Dermis blood vessel endothelial cell (primary cell): ENCODE measurements around the gene TRIO. TPM values are rescaled to one million over a fixed set of nuclear protein-coding genes. Genes with fewer than 3 reads are reported as not detected.
A peak's percentile ranks its signal among the peaks of the same experiment; 100 is the strongest.
"Not testable (repeated sequence)": the region's sequence is repeated elsewhere in the genome, so short reads cannot be mapped to it uniquely, and the experiment has no call there.

Experiments used
- DNase-seq: peaks from one replicate; pipeline ENCODE4 v3.0.0; 2010
- total RNA-seq: library from RNA; depleted of rRNA; stranded (reverse); fragments of >200 nt; gene quantifications from 2 replicates; pipeline ENCODE4 v1.2.3, GENCODE V29; 2014

Gene TRIO
- total RNA-seq, 1 donor from 2014 or later = 190 TPM

DNA sequence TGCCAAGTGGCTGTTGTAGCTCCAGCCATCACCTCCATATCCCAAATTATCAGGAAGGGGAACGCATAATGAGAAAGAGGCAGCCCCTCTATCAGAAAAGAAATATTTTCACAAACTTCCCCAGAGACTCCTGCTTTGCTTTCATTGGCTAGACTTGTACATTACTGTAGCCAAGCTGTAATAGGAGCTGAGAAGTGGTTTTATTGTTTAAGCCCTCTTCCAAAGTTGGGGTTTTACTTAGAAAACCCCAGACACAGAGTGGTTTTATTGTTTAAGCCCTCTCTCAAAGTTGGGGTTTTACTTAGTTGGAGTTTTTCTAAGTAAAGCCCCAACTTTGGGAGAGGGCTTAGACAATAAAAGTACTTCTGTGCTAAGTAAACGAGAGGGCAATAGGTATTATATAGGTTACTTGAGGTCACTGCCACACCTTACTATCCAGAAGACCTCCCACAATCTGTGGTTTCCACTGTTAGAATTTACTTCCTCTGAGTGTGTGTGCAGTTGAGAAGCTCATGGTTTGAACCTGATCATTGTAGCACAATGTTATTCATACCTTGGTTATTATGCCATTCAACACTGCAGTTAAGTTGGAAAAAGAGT, 222.8 kb downstream of the TRIO start:
- no peak for DNase-seq

DNA sequence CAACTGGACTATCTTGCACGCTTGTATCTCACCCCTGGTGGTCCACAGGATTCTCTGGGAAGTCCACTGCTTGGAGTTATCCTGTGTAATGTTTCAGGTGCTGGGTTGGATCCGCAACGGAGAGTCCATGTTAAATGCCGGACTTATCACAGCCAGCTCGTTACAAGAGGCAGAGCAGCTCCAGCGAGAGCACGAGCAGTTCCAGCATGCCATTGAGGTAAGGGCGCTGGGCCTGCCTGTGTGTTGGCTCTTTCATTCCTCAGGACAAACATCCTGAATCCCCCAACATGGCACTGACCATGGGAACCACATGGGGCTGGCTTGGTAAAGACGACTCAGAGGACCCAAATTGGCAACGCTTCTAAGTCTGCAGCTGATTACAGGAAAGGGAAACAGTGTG, 223.6 kb downstream of the TRIO start:
- peak; percentile 28 for DNase-seq

- no peak for DNase-seq
Observed at GRCh38 chr5:14367364-14367763, 224.2 kb downstream of the TRIO start.

GRCh38 chr5:14369780-14370179, 226.6 kb downstream of the TRIO start:
- no peak for DNase-seq

GRCh38 chr5:14370386-14370785, 227.2 kb downstream of the TRIO start:
- no peak for DNase-seq

DNA sequence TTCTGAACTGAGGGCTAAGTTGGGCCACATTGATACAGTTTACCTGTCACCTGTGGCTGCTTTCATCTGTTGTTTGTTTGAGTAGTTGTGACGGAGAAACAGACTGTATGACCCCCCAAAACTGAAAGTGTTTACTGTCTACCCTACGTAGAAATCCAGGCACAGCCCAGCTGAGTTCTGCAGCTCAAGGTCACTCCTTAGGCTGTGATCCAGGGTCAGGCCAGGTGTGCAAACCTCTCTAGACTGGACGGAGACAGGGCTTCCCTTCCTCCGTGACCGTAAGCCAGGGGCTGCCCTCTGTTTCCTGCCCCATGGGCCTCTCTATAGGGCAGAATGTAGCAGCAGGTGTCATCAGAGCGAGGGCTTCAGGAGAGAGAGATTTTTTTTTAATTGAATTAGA, 230.5 kb downstream of the TRIO start:
- no peak for DNase-seq

- no peak for DNase-seq
Observed at GRCh38 chr5:14374100-14374499, 231.0 kb downstream of the TRIO start.

DNA sequence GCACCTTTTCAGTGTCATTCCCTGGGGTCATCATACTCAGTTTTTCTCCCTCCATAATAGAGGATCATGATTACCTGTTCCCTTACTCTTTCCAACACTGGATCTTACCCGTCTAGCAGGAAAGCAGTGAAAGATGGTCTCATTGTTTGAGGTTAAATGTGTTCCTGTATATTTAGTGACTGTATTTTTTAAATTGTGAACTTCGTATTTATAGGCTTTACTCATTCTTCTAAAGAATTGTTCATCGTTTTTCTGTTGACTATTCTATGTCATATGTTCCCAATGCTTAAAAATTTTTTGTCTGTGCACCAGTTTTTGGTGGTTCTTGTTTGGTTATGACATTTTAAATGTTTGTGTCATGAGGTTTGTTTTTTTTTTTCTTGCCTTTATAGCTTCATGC, 233.6 kb downstream of the TRIO start:
- no peak for DNase-seq

DNA sequence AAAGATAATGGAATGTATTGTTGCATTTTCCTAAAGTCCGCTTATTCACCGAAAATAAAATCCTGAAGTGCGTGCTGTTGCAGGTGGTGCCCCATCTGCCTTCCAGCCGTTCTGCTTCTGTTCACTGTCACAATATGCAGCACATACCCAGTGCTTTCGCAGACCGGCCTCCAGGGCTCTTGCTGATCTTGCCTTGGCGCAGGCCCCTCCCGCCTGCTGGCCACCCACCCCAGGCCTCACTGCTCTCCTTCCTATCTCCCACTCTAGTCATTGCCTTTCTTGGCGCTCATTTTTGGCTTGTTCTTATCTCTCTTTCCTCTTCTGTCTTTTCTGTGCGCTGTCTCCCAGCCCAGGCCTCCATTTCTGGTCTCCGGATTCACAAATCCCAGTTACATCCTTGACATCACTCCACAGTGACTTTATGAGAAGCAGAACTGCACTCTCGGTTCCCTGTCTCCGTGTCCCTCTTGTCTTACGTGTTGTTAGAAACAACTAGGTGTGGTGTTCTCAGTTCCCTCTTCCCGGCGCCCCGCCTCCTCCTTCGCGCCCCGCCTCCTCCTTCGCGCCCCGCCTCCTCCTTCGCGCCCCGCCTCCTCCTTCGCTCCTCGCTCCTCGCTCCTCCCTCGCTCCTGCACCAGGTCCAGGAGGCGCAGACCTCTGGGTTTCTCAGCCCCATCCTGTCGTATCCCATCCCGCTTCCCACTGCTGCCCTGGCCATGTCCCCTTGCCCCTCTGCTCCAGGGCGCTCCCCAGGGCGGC, 236.8 kb downstream of the TRIO start:
- no peak for DNase-seq

GRCh38 chr5:14380712-14381111, 237.6 kb downstream of the TRIO start:
- no peak for DNase-seq

DNA sequence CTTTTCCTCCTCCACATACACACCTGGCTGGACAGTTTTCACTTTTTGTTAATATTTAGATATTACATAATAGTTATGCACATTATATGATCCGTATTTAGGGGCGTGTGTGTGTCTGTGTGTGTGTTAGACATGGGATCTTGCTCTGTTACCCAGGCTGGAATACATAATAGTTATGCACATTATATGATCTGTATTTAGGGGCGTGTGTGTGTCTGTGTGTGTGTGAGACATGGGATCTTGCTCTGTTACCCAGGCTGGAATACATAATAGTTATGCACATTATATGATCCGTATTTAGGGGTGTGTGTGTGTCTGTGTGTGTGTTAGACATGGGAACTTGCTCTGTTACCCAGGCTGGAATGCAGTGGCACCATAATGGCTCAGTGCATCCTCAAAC, 239.5 kb downstream of the TRIO start:
- no peak for DNase-seq

- peak; percentile 86 for DNase-seq
Observed at GRCh38 chr5:14383923-14384322, 240.8 kb downstream of the TRIO start.

DNA sequence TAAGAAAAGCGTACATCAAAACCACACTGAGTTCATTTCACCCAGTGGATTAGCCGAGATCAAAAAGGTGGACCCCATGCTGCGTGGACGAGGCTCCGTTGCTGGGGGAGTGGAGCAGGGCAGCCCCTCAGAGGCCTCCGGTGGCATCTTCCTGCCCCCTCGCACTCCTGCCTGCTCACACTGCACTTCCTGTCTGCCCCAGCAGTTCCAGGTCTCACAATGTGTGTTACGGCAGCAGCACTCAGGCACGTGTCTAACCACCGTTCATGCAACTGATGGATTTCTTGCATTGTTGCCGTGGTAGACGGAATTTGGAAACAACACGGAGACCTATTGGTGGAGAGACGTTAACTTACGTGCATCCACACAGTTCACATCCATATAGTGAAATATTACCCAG, 241.9 kb downstream of the TRIO start:
- no peak for DNase-seq

DNA sequence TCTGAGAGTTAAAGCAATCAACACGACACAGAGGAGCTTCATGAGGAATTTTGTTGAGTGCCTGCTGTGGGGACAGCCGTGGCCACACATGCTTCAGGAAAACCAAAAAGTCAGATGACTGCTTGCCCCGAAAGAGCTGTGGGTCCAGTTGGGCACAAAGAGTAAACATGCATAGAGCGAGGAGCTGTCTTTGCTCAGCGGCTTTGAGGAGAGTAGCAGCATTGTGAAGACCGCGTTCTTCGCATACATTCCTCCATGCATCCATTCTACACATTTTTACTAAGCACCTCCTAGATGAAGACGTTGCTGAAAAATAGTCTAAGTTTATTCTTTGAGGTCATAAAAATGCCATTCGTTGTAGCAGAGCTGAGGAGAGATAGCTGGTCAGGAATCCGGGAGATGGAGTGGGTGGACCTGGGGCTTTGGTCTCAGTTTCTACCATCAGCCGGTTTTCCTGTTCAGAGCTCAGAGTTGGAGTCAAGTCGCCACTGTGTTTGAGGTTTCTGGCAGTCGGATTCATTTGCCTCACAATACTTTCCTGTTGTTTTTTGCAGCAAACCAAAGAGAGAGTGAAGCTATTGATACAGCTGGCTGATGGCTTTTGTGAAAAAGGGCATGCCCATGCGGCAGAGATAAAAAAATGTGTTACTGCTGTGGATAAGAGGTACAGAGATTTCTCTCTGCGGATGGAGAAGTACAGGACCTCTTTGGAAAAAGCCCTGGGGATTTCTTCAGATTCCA, 243.9 kb downstream of the TRIO start:
- no peak for DNase-seq

GRCh38 chr5:14388741-14389140, 245.6 kb downstream of the TRIO start:
- DNase-seq = no peak

- not testable (repeated sequence) for DNase-seq
Observed at GRCh38 chr5:14392552-14392951, 249.4 kb downstream of the TRIO start.

GRCh38 chr5:14394365-14394764, 251.2 kb downstream of the TRIO start:
- DNase-seq = no peak

GRCh38 chr5:14395411-14395810, 252.3 kb downstream of the TRIO start:
- no peak for DNase-seq

GRCh38 chr5:14396066-14396465, 252.9 kb downstream of the TRIO start:
- no peak for DNase-seq

GRCh38 chr5:14396737-14397136, 253.6 kb downstream of the TRIO start:
- no peak for DNase-seq

DNA sequence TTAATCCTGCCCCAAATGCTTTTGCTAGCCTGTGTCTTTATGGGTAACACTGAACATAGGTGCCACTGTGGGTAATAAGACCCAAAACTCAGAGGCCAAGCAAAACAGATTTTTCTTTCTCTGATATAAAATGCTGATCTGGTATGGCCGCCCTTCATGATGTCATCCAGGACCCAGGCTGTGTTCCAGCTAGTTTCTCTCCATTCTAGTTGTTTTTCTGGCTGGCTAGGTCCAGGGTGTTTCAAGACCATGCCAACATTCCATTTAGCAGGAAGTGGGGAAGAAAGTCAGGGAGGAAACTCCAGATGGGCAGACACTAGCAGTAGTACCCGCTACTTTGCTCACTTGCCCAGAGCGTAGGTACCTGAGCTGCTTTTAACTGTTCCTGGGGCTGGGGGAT, 254.6 kb downstream of the TRIO start:
- peak; percentile 69 for DNase-seq

DNA sequence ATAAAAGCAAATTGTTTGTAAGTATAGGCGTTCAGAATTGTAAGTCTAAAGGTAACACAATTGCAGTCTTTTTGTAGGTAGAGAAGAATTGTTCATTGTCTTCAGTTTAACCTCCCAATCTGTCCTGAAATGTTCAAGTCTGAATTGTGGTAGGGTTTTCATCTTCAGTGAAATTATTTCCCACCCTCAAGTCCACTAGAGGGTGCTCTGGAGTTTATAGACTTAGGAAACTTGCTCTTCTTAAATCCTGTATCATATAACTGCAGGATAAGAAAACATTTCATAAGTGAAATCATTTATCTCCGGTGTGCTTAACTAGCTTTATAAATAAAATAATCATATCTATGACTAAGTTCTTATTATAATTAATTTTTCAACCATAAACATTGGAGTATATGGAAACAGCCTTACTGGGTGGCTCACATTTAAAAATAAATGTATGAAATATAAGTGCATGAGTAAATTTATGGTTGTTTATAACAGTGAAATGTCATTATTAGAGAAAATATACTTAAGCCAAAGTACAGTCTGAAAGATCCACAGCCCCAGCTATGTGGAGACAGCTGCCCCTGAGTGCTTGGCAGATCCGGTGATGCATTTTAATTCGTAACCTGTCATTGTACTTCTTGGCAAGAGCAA, 256.0 kb downstream of the TRIO start:
- peak; percentile 79 for DNase-seq

- DNase-seq = peak; percentile 65
Observed at GRCh38 chr5:14400085-14400484, 256.9 kb downstream of the TRIO start.
